Esophagus muscularis mucosa (tissue), 4 donors: Measurements from ENCODE around the gene ATP13A5. TPM values are rescaled to one million over a fixed set of nuclear protein-coding genes. Genes with fewer than 3 reads are reported as not detected.

Experiments
- DNase-seq: peaks from one replicate; pipeline ENCODE4 v3.0.0-alpha.2; 2017; ENCODE audit errors: extremely low spot score
- H3K27ac ChIP-seq, 4 donors: fragments of 200-600 bp; sonication (generic); replicated peaks in 1 of 4; 1 replicate in 3 of 4; 2 replicates in 1 of 4; pipeline ENCODE4 v1.5.1; 2016 to 2019; ENCODE audit warnings: mild to moderate bottlenecking in 1 of 4
- H3K27me3 ChIP-seq, 4 donors: fragments of 200-600 bp; sonication (generic); one replicate each; pipeline versions ENCODE4 v1.5.1 to v1.6.0; 2016 to 2019
- H3K36me3 ChIP-seq, 4 donors: fragments of 200-600 bp; sonication (generic); one replicate each; pipeline ENCODE4 v1.5.1; 2016 to 2019
- H3K4me1 ChIP-seq, 4 donors: fragments of 200-600 bp; sonication (generic); one replicate each; pipeline ENCODE4 v1.5.1; 2016 to 2019
- H3K4me3 ChIP-seq, 4 donors: fragments of 200-600 bp; sonication (generic); 1 replicate in 2 of 4; 2 replicates in 2 of 4; pipeline ENCODE4 v1.5.1; 2016 to 2019; ENCODE audit warnings: mild to moderate bottlenecking in 4 of 4, moderate library complexity in 1 of 4
- H3K9me3 ChIP-seq, 4 donors: fragments of 200-600 bp; sonication (generic); 1 replicate in 3 of 4; 2 replicates in 1 of 4; pipeline ENCODE4 v1.5.1; 2016 to 2019
- CTCF ChIP-seq, 3 experiments: fragments of 200-600 bp in 2 of 3; fragments of 450-650 bp in 1 of 3; sonication (generic) in 2 of 3; IDR thresholded peaks; one replicate each; pipeline ENCODE4 v1.5.1; 2017 to 2019; ENCODE audit warnings: antibody characterized with exemption in 3 of 3, mild to moderate bottlenecking in 2 of 3, moderate library complexity in 1 of 3
- EP300 ChIP-seq: sonication (generic); formaldehyde crosslinking; IDR thresholded peaks from one replicate; pipeline ENCODE4 v1.6.1; 2017; ENCODE audit warnings: antibody characterized with exemption
- POLR2A ChIP-seq: fragments of 450-650 bp; IDR thresholded peaks from one replicate; pipeline ENCODE4 v1.6.1; 2017; ENCODE audit warnings: antibody characterized with exemption, moderate library complexity, mild to moderate bottlenecking, low read depth
- POLR2AphosphoS5 ChIP-seq, 2 donors: sonication (generic); formaldehyde crosslinking; IDR thresholded peaks; one replicate each; pipeline ENCODE4 v1.6.1; 2017; ENCODE audit warnings: antibody characterized with exemption in 2 of 2
- WGBS: methylation state at CpG from one replicate; pipeline ENCODE4 v1.1.5; 2018; 5-methylcytosine and 5-hydroxymethylcytosine counted together
- intact Hi-C: fragments of 100-400 bp; cut with DNase I; formaldehyde crosslinking; loops from one replicate; pipeline ENCODE4 v1.15.1; 2023
- total RNA-seq, 4 donors: library from RNA; depleted of rRNA; stranded (reverse); fragments of >200 nt; gene quantifications; one replicate each; pipeline versions ENCODE4 v1.1.0 to v1.2.1, GENCODE V29; 2016

ATP13A5 gene
- total RNA-seq, 4 donors from 2014 or later, result not detected

- TF ChIP-seq CTCF (IDR thresholded peaks at IDR 0.05) (no peak), EP300 (no peak), POLR2A (no peak), POLR2AphosphoS5 (IDR thresholded peaks at IDR 0.05) (no peak)
- Histone ChIP-seq H3K27ac (no peak overlapping the region), H3K4me1 (no peaks in the 10 kb centered on the region), H3K9me3 (peaks cover 0 to 14% (median 4%) of the 10 kb centered on the region in 4 donors), H3K27me3 (no peaks in the 10 kb centered on the region), H3K4me3 (no peak overlapping the region), H3K36me3 (no peaks in the 10 kb centered on the region)
- no peak for DNase-seq
- intact Hi-C loops, result no loop called here
- 81% methylated on average over 2 of the region's 2 CpGs for WGBS
These were observed 82.6 kb downstream of the ATP13A5 start for GRCh38 chr3:193295985-193296384.

GRCh38 chr3:193292386-193292785 lies 86.2 kb downstream of the ATP13A5 start:
- 67% methylated on average over 3 of the region's 3 CpGs for WGBS
- Histone ChIP-seq H3K27ac (no peak overlapping the region), H3K9me3 (peaks cover 0 to 18% (median 4%) of the 10 kb centered on the region in 4 donors), H3K4me1 (no peaks in the 10 kb centered on the region), H3K4me3 (no peak overlapping the region), H3K27me3 (no peaks in the 10 kb centered on the region), H3K36me3 (no peaks in the 10 kb centered on the region)
- intact Hi-C loops, result no loop called here
- no peak for DNase-seq
- TF ChIP-seq POLR2A (no peak), POLR2AphosphoS5 (IDR thresholded peaks at IDR 0.05) (no peak), EP300 (no peak), CTCF (IDR thresholded peaks at IDR 0.05) (no peak)

- no peak overlapping the region for H3K27ac ChIP-seq
- no peaks in the 10 kb centered on the region for H3K36me3 ChIP-seq
- intact Hi-C loops, result no loop called here
- H3K27me3 ChIP-seq, result no peaks in the 10 kb centered on the region
- no peak for DNase-seq
- TF ChIP-seq EP300 (no peak), POLR2AphosphoS5 (IDR thresholded peaks at IDR 0.05) (no peak), CTCF (IDR thresholded peaks at IDR 0.05) (no peak), POLR2A (no peak)
- 84% methylated on average over 3 of the region's 3 CpGs for WGBS
- no peaks in the 10 kb centered on the region for H3K9me3 ChIP-seq
- H3K4me3 ChIP-seq, result no peak overlapping the region
- H3K4me1 ChIP-seq, result no peaks in the 10 kb centered on the region
These were observed 107.3 kb downstream of the ATP13A5 start for GRCh38 chr3:193271101-193271840.

GRCh38 chr3:193270451-193270850 lies 108.1 kb downstream of the ATP13A5 start:
- intact Hi-C loops, result no loop called here
- H3K4me1 ChIP-seq, result no peaks in the 10 kb centered on the region
- 70% methylated on average over 3 of the region's 3 CpGs for WGBS
- H3K27ac ChIP-seq, result no peak overlapping the region
- no peak overlapping the region for H3K4me3 ChIP-seq
- no peak for DNase-seq
- TF ChIP-seq CTCF (IDR thresholded peaks at IDR 0.05) (no peak), POLR2A (no peak), EP300 (no peak), POLR2AphosphoS5 (IDR thresholded peaks at IDR 0.05) (no peak)
- H3K27me3 ChIP-seq, result no peaks in the 10 kb centered on the region
- no peaks in the 10 kb centered on the region for H3K36me3 ChIP-seq
- H3K9me3 ChIP-seq, result no peaks in the 10 kb centered on the region
